Dermis microvascular lymphatic vessel endothelial cell (primary cell): Measurements from ENCODE around the gene ACBD6. TPM values are rescaled to one million over a fixed set of nuclear protein-coding genes. Genes with fewer than 3 reads are reported as not detected.
"Not testable (repeated sequence)": the region's sequence is repeated elsewhere in the genome, so short reads cannot be mapped to it uniquely, and the experiment has no call there.

ENCODE experiments used
- DNase-seq, 2 donors: peaks; one replicate each; pipeline versions ENCODE4 v3.0.0 to v3.0.0-alpha.2; 2010; ENCODE audit warnings: low read depth in 2 of 2
- total RNA-seq: library from RNA; depleted of rRNA; stranded (reverse); fragments of >200 nt; gene quantifications from 2 replicates; pipeline ENCODE4 v1.2.1, GENCODE V29; 2014

ACBD6 gene
- 53.6 and 55.2 TPM in 2 replicates for total RNA-seq

GRCh38 chr1:180502361-180503279 lies at the start of gene ACBD6:
ACBD6 (minus strand) TSS chr1:180502577; CDS start chr1:180502266, 311 bp downstream.
- DNase-seq = peak; percentile 64 to 87

- no peak for DNase-seq
Measured at GRCh38 chr1:180551997-180552396, 49.6 kb upstream of the ACBD6 start.

- DNase-seq = no peak
Measured at GRCh38 chr1:180550241-180550640, 47.9 kb upstream of the ACBD6 start.

DNA sequence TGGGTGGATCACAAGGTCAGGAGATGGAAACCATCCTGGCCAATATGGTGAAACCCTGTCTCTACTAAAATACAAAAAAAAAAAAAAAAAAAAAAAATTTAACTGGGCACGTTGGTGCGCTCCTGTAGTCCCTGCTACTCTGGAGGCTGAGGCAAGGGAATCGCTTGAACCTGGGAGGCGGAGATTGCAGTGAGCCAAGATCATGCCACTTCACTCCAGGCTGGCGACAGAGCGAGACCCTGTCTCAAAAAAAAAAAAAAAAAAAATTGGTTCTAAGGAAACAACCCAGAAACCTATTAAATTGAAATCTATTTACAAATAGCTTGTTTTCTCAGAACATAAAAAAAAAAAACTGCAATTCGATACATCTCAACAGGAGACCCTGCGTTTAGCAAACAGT lies 47.4 kb upstream of the ACBD6 start:
- not testable (repeated sequence) for DNase-seq

GRCh38 chr1:180548686-180549317 lies 46.4 kb upstream of the ACBD6 start:
- DNase-seq = no peak

DNA sequence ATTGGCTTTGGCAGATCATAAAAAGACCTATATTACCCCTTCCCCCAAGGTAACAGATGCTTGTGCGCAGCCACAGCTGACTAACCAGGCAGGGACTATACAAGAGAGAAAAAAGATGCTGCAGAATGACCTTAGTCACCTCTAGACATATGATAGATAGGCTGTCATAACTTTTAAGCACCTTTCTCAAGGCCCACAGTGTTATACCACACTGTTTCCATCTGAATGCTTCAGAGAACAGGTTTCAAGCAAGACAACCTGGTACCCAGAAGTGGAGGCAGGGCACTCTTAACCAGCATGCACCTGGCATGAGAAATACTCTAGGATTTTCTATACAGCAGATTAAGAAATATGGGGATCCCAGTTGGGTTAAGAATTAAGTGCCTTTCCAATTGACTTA lies 43.6 kb upstream of the ACBD6 start:
- no peak for DNase-seq

DNA sequence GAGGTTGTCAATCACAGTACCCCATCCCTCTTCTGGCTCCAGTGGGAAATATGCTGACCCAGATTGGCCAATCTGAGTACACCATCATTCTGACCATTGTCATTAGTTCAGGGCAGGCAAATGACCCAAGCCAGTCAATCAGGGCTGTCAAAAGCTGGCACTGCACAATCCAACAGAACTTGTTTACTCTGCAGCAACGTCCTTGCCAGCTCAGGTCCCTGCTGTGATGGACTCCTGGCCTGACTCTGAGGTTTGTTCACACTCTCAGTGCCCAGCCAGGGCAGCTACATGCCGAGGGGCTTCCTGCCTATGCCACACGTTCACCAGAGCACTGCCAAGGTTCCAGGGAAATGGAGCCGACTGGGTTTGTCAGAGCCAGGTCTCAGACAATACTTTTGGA lies 41.7 kb upstream of the ACBD6 start:
- DNase-seq = no peak

GRCh38 chr1:180542838-180543145 lies 40.4 kb upstream of the ACBD6 start:
- no peak for DNase-seq

DNA sequence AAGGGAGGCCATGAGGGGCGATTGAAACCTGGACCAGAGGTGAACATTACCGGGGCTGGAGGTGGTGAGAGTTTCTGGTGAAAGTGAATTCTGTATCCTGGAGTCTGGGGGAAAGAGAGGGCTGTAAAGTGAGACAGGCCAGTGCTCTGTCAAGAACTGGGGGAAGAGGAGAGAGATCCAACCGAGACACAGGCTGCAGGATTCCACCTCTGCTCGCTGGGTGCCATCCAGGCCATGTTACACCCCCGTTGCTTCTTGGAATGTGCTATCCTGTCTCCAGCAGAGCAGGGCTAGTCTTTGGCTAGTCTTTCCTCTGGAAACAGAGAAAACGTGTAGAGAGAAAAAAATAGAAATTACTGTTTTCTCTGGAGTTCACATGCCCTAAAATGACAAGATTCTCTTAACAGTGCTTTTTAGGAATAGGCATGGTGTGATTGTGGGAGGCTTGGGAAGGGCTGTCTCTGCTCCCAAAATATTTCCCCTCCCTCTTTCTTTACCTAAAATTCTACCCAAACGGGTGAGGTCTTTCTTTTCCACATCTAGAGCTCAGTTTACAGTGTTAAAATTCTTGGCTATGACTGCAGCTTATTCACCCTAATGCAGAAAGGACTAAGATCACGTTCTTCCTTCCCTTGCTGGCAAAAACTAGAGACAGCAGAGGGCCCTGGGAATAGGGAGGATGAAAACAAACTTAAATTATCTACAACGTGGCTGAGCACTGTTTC lies 39.9 kb upstream of the ACBD6 start:
- DNase-seq = no peak

DNA sequence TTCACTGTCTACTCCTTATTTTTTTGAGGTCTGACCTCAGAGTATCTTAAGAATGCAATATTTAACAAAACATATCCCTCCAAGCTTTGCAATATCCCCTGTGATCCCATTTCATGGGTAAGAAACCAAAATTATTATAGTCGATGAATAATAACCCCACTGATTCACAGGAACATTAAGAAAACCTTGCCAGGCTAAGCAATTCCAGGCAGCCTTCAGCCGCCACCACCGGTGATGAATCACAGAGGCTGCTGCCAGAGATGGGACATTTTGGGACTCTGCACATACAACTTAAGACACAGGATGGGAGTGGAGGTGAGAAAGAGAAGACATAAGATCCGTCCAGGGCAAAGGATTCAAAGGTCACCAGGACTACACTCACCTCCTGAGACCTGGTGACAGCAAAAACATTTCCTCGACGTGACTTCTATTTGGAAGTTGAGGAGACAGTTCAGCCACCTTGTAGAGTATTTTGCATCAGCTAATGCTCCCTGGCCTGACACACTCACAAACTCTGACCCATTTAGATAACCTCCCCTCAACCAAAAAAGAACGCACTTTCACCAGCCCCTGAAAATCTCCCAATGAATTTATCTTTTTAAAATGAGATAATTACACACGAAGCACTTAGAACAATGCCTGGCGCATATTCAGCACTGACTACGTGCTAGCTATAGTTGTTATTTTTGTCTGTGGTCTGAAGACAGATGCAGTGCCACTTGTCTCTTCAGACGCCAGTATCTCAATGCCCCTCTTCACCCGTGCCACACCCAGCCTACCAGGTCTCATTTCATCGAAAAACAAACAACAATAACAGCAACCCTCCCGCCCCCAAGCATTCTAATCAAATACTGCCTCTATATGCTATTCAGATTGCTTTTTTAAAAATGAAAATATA lies 38.6 kb upstream of the ACBD6 start:
- no peak for DNase-seq

- no peak for DNase-seq
Measured at GRCh38 chr1:180539136-180539535, 36.8 kb upstream of the ACBD6 start.

- DNase-seq = no peak
Measured at GRCh38 chr1:180536821-180537372, 34.5 kb upstream of the ACBD6 start.

- no peak for DNase-seq
Measured at GRCh38 chr1:180535418-180535999, 33.1 kb upstream of the ACBD6 start.

GRCh38 chr1:180534214-180534613 lies 31.8 kb upstream of the ACBD6 start:
- DNase-seq = no peak

- DNase-seq = peak; percentile 56 to 74
Measured at GRCh38 chr1:180533266-180533987, 31.1 kb upstream of the ACBD6 start.

- DNase-seq = no peak
Measured at GRCh38 chr1:180532854-180533253, 30.5 kb upstream of the ACBD6 start.

- DNase-seq = peak; percentile 82 to 88
Measured at GRCh38 chr1:180530501-180530900, 28.1 kb upstream of the ACBD6 start.

- peak in 1 of 2 donors; percentile 20 for DNase-seq
Measured at GRCh38 chr1:180528868-180529470, 26.6 kb upstream of the ACBD6 start.

GRCh38 chr1:180527101-180527669 lies 24.8 kb upstream of the ACBD6 start:
- DNase-seq = peak in 1 of 2 donors; percentile 75
